K562 (cell line): Measurements from ENCODE around the gene SPNS1.
A peak's percentile ranks its signal among the peaks of the same experiment; 100 is the strongest.

Experiments
- ATF3 ChIP-seq, 2 experiments: fragments of 450-650 bp in 1 of 2; sonication (generic) in 1 of 2; formaldehyde crosslinking in 1 of 2; IDR thresholded peaks in 1 of 2; conservative IDR thresholded peaks in 1 of 2; 2 replicates each; pipeline versions ENCODE4 v1.6.1 to v1.8.1; 2016 to 2023; ENCODE audit warnings: mild to moderate bottlenecking in 2 of 2, moderate library complexity in 2 of 2, inconsistent platforms in 1 of 2, missing genetic modification reagents in 1 of 2
- CTCF ChIP-seq, 3 experiments: IDR thresholded peaks in 2 of 3; conservative IDR thresholded peaks in 1 of 3; 2 replicates each; pipeline ENCODE4 v1.5.1; 2011 to 2012; ENCODE audit warnings: low read length in 3 of 3, mild to moderate bottlenecking in 3 of 3, control low read depth in 2 of 3, improper control_type of control experiment in 1 of 3, inconsistent platforms in 1 of 3, low read depth in 1 of 3, mixed read lengths in 1 of 3, moderate library complexity in 1 of 3; ENCODE audit not compliant: insufficient read depth in 2 of 3
- NFE2L1 ChIP-seq: fragments of 450-650 bp; IDR thresholded peaks from 2 replicates; pipeline ENCODE4 v1.6.1; 2016; ENCODE audit warnings: missing genetic modification characterization, low read depth, mild to moderate bottlenecking, missing compliant biosample characterization, moderate library complexity, borderline replicate concordance
- NUFIP1 ChIP-seq: fragments of 450-650 bp; IDR thresholded peaks from 2 replicates; pipeline ENCODE4 v1.6.1; 2018; ENCODE audit not compliant: partially characterized antibody
- REST ChIP-seq, 2 experiments: fragments of 450-650 bp; formaldehyde crosslinking in 1 of 2; IDR thresholded peaks; 2 replicates each; pipeline versions ENCODE4 v1.4.0 to v1.6.1; 2014 to 2020; ENCODE audit warnings: mild to moderate bottlenecking in 2 of 2, borderline replicate concordance in 1 of 2, low read depth in 1 of 2
- SMARCA4 ChIP-seq: fragments of 450-650 bp; IDR thresholded peaks from 2 replicates; pipeline ENCODE4 v1.6.1; 2016
- SMARCE1 ChIP-seq: fragments of 450-650 bp; IDR thresholded peaks from 2 replicates; pipeline ENCODE4 v1.7.1; 2016; ENCODE audit warnings: mild to moderate bottlenecking

GRCh38 chr16:29023279-29024277 lies 49.0 kb downstream of the SPNS1 start:
- TF ChIP-seq SMARCE1 = no peak
- TF ChIP-seq NUFIP1 = no peak
- no peak for TF ChIP-seq NFE2L1
- TF ChIP-seq CTCF (IDR thresholded peaks at IDR 0.05 in 2 of 3, conservative IDR thresholded peaks at IDR 0.05 in 1 of 3; ENCODE audit: insufficient read depth in 2 of 3, low read depth in 1 of 3, low read length in 3 of 3) = no peak
- no peak for TF ChIP-seq REST (IDR thresholded peaks at IDR 0.05; ENCODE audit: borderline replicate concordance)
- no peak for TF ChIP-seq REST (CRISPR knock-in tag; IDR thresholded peaks at IDR 0.05; ENCODE audit: low read depth)
- TF ChIP-seq ATF3 (IDR thresholded peaks at IDR 0.05) = peak; percentile 31; the same call in 1 of the 2 replicates
- no peak for TF ChIP-seq ATF3 (CRISPR knock-in tag; conservative IDR thresholded peaks at IDR 0.05)
- TF ChIP-seq SMARCA4 = no peak
